ENCODE results near the gene FSTL4. TPM values are rescaled to one million over a fixed set of nuclear protein-coding genes. Genes with fewer than 3 reads are reported as not detected.

Gene FSTL4
- total RNA-seq, 2 experiments from 2014 or later, result not detected

- no peak overlapping the region for H3K27ac ChIP-seq (ENCODE audit: low read depth, low read length, poor library complexity, severe bottlenecking)
- ChIA-PET POLR2A (no interaction called here), CTCF (ENCODE audit: unreplicated experiment) (no interaction called here)
- no peaks in the 10 kb centered on the region for H4K20me1 ChIP-seq (ENCODE audit: insufficient read depth, low read length)
- no peak overlapping the region for H3K4me3 ChIP-seq (ENCODE audit: low read depth, low read length, poor library complexity, severe bottlenecking)
- DNase-seq (ENCODE audit: low spot score), result no peak
- no peaks in the 10 kb centered on the region for H3K79me2 ChIP-seq (ENCODE audit: insufficient read depth, low read depth, low read length)
- TF ChIP-seq CTCF (conservative IDR thresholded peaks at IDR 0.05; ENCODE audit: low read length), result no peak
- TF ChIP-seq EZH2phosphoT487 (IDR thresholded peaks at IDR 0.05; ENCODE audit: borderline replicate concordance, low read depth, low read length), result no peak
- H3K4me2 ChIP-seq (ENCODE audit: low read length), result no peak overlapping the region
- no peaks in the 10 kb centered on the region for H3K4me1 ChIP-seq (ENCODE audit: insufficient read depth, low read length, poor library complexity, severe bottlenecking)
- no peaks in the 10 kb centered on the region for H3K9me2 ChIP-seq (ENCODE audit: insufficient read depth, low read length)
- H2AFZ ChIP-seq (ENCODE audit: low read length), result no peak overlapping the region
- no peaks in the 10 kb centered on the region for H3K36me3 ChIP-seq (ENCODE audit: insufficient read depth, low read length)
- H3K9me3 ChIP-seq (ENCODE audit: low read length), result no peaks in the 10 kb centered on the region
- intact Hi-C loops (cut with micrococcal nuclease; ENCODE audit: unreplicated experiment), result no loop called here
- no TSS peak for BruUV-seq (replicated peaks)
Measured at GRCh38 chr5:133412661-133413060, 199.7 kb downstream of the FSTL4 start.

- TF ChIP-seq CTCF (conservative IDR thresholded peaks at IDR 0.05; ENCODE audit: low read length), result no peak
- TF ChIP-seq EZH2phosphoT487 (IDR thresholded peaks at IDR 0.05; ENCODE audit: borderline replicate concordance, low read depth, low read length), result no peak
Measured at GRCh38 chr5:133410335-133410828, 202.0 kb downstream of the FSTL4 start.

GRCh38 chr5:133409210-133409674, 203.1 kb downstream of the FSTL4 start:
- Histone ChIP-seq H2AFZ (ENCODE audit: low read length) (no peak overlapping the region), H3K4me2 (ENCODE audit: low read length) (no peak overlapping the region), H3K4me3 (ENCODE audit: low read depth, low read length, poor library complexity, severe bottlenecking) (no peak overlapping the region), H3K79me2 (ENCODE audit: insufficient read depth, low read depth, low read length) (no peaks in the 10 kb centered on the region), H3K27ac (ENCODE audit: low read depth, low read length, poor library complexity, severe bottlenecking) (no peak overlapping the region), H3K36me3 (ENCODE audit: insufficient read depth, low read length) (no peaks in the 10 kb centered on the region), H3K9me2 (ENCODE audit: insufficient read depth, low read length) (no peaks in the 10 kb centered on the region), H3K4me1 (ENCODE audit: insufficient read depth, low read length, poor library complexity, severe bottlenecking) (no peaks in the 10 kb centered on the region), H4K20me1 (ENCODE audit: insufficient read depth, low read length) (no peaks in the 10 kb centered on the region), H3K9me3 (ENCODE audit: low read length) (no peaks in the 10 kb centered on the region)
- intact Hi-C loops (cut with micrococcal nuclease; ENCODE audit: unreplicated experiment), result no loop called here
- CTCF ChIA-PET (ENCODE audit: unreplicated experiment), result no interaction called here
- no peak for TF ChIP-seq CTCF (conservative IDR thresholded peaks at IDR 0.05; ENCODE audit: low read length)
- TF ChIP-seq EZH2phosphoT487 (IDR thresholded peaks at IDR 0.05; ENCODE audit: borderline replicate concordance, low read depth, low read length), result no peak
- POLR2A ChIA-PET, result no interaction called here
- DNase-seq (ENCODE audit: low spot score), result no peak
- no TSS peak for BruUV-seq (replicated peaks)

More at GRCh38 chr5:133410335-133410828, 202.0 kb downstream of the FSTL4 start:
- POLR2A ChIA-PET, result interaction anchor here (0.6 kb wide), 1 partner anchor 9 kb away, joined by 3 read pairs; no protein-coding TSS in a partner anchor
- no peaks in the 10 kb centered on the region for H3K9me3 ChIP-seq (ENCODE audit: low read length)
- CTCF ChIA-PET (ENCODE audit: unreplicated experiment), result interaction anchor here (1.1 kb wide), 1 partner anchor 11 kb away, joined by 3 read pairs; no protein-coding TSS in a partner anchor
- DNase-seq (ENCODE audit: low spot score), result no peak
- no peaks in the 10 kb centered on the region for H3K36me3 ChIP-seq (ENCODE audit: insufficient read depth, low read length)
- no peaks in the 10 kb centered on the region for H3K9me2 ChIP-seq (ENCODE audit: insufficient read depth, low read length)
- no peak overlapping the region for H2AFZ ChIP-seq (ENCODE audit: low read length)
- no peaks in the 10 kb centered on the region for H3K79me2 ChIP-seq (ENCODE audit: insufficient read depth, low read depth, low read length)
- intact Hi-C loops (cut with micrococcal nuclease; ENCODE audit: unreplicated experiment), result no loop called here
- H3K4me3 ChIP-seq (ENCODE audit: low read depth, low read length, poor library complexity, severe bottlenecking), result no peak overlapping the region
- H3K4me1 ChIP-seq (ENCODE audit: insufficient read depth, low read length, poor library complexity, severe bottlenecking), result no peaks in the 10 kb centered on the region
- no peak overlapping the region for H3K4me2 ChIP-seq (ENCODE audit: low read length)
- no peak overlapping the region for H3K27ac ChIP-seq (ENCODE audit: low read depth, low read length, poor library complexity, severe bottlenecking)
- BruUV-seq (replicated peaks), result no TSS peak
- H4K20me1 ChIP-seq (ENCODE audit: insufficient read depth, low read length), result no peaks in the 10 kb centered on the region
